Caco-2 (cell line): ENCODE data around the gene HEY2. TPM values are rescaled to one million over a fixed set of nuclear protein-coding genes. Genes with fewer than 3 reads are reported as not detected.

ENCODE experiments used
- BruUV-seq: library from RNA; stranded (reverse); fragments of 400-500 nt; replicated peaks from 2 replicates; lab custom pipeline; 2021; lab: Mats Ljungman, UMichigan
- CTCF ChIA-PET: fragments of 300-600 bp; sonication (Branson Sonifier 250); formaldehyde crosslinking; loops from one replicate; lab custom pipeline; 2022; ENCODE audit warnings: antibody characterized with exemption; lab: Charles Lee
- POLR2A ChIA-PET: fragments of 300-600 bp; sonication (Branson Sonifier 250); formaldehyde crosslinking; loops from one replicate; lab custom pipeline; 2022; ENCODE audit warnings: antibody characterized with exemption; lab: Charles Lee
- DNase-seq, 2 experiments: peaks; one replicate each; pipeline versions ENCODE4 v3.0.0 to v3.0.0-alpha.2; 2020 to 2022
- H3K27me3 ChIP-seq: replicated peaks from 2 replicates; pipeline ENCODE4 v1.6.0; 2011; ENCODE audit warnings: low read length; ENCODE audit not compliant: control insufficient read depth, insufficient read depth
- H3K36me3 ChIP-seq: 2 replicates; pipeline ENCODE4 v1.5.1; 2011; ENCODE audit warnings: low read length; ENCODE audit not compliant: control insufficient read depth, insufficient read depth
- H3K4me1 ChIP-seq: fragments of 250-450 bp; sonication (Bioruptor Pico); 2 replicates; pipeline ENCODE4 v1.5.1; 2020; ENCODE audit warnings: mild to moderate bottlenecking
- H3K4me3 ChIP-seq: 2 replicates; pipeline ENCODE4 v1.5.1; 2011; ENCODE audit warnings: low read depth, mild to moderate bottlenecking, control low read depth, low read length
- H3K9me3 ChIP-seq: fragments of 250-450 bp; sonication (Bioruptor Pico); 2 replicates; pipeline ENCODE4 v1.5.1; 2020; ENCODE audit warnings: mild to moderate bottlenecking, moderate library complexity
- H3K27ac Mint-ChIP-seq: one replicate; pipeline ENCODE4 v1.8.0; 2022; ENCODE audit warnings: mixed read lengths; ENCODE audit not compliant: unreplicated experiment
- H3K27me3 Mint-ChIP-seq: one replicate; pipeline ENCODE4 v1.8.0; 2022; ENCODE audit warnings: mixed read lengths; ENCODE audit not compliant: insufficient read depth, unreplicated experiment
- H3K36me3 Mint-ChIP-seq: one replicate; pipeline ENCODE4 v1.8.0; 2022; ENCODE audit warnings: mild to moderate bottlenecking, mixed read lengths; ENCODE audit not compliant: insufficient read depth, unreplicated experiment
- H3K4me1 Mint-ChIP-seq: one replicate; pipeline ENCODE4 v1.8.0; 2022; ENCODE audit warnings: low read depth, mixed read lengths; ENCODE audit not compliant: unreplicated experiment
- H3K4me3 Mint-ChIP-seq: one replicate; pipeline ENCODE4 v1.8.0; 2022; ENCODE audit warnings: mild to moderate bottlenecking, moderate library complexity, mixed read lengths; ENCODE audit not compliant: unreplicated experiment
- H3K9me3 Mint-ChIP-seq: one replicate; pipeline ENCODE4 v1.8.0; 2022; ENCODE audit warnings: mixed read lengths; ENCODE audit not compliant: unreplicated experiment
- intact Hi-C: fragments of 100-400 bp; cut with micrococcal nuclease; formaldehyde crosslinking; loops from one replicate; pipeline ENCODE4 v1.10.0; 2022; ENCODE audit not compliant: unreplicated experiment
- total RNA-seq: library from RNA; stranded (reverse); gene quantifications from 2 replicates; pipeline ENCODE4 v1.2.3, GENCODE V29; 2022
- TF ChIP-seq, protein P1 (sequence below), 2 experiments: fragments of 200-600 bp in 1 of 2; IDR thresholded peaks; 1 replicate in 1 of 2; 2 replicates in 1 of 2; pipeline versions ENCODE4 v1.5.1 to v1.8.0; 2011 to 2022; ENCODE audit warnings: antibody characterized with exemption in 1 of 2, control low read depth in 1 of 2, inconsistent platforms in 1 of 2, low read depth in 1 of 2, low read length in 1 of 2, mild to moderate bottlenecking in 1 of 2, moderate library complexity in 1 of 2; ENCODE audit not compliant: insufficient read depth in 1 of 2, severe bottlenecking in 1 of 2, unreplicated experiment in 1 of 2

The HEY2 gene
- total RNA-seq, 1 experiment from 2014 or later: not detected

DNA sequence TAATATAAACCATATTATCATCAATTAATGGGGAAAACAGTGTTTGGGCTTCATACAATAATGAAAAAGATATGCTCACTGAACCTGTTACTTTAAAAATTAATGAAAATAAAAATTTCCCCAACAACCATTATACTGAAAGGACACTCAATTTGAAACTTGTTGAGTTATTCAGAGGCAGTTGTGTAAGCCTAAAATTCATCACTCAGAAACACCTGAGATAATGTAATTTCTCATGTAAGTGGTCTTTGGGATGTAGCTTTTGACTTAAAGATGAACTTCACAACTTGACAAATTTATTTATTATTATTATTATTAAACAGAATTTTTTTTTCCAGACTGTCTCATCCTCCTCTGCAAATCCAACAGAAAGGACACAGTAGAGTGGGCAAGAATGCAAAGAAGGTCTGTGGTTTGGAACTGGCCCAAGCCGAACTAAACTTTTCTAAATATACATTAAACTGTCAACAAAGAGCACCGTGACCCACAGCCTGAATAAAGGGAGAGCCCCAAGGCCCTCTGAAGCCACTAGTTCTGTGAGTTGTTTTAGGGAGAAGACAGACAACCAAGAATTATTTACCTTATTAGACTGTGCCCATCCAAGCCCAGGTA is 32.2 kb upstream of the HEY2 start:
- Mint-ChIP-seq H3K4me1 (no peaks in the 10 kb centered on the region), H3K4me3 (no peak overlapping the region), H3K27me3 (peaks cover 7% of the 10 kb centered on the region), H3K9me3 (no peaks in the 10 kb centered on the region), H3K36me3 (no peaks in the 10 kb centered on the region), H3K27ac (no peak overlapping the region)
- no peaks in the 10 kb centered on the region for H3K27me3 ChIP-seq
- no TSS peak for BruUV-seq
- H3K4me3 ChIP-seq: no peak overlapping the region
- H3K9me3 ChIP-seq: no peaks in the 10 kb centered on the region
- ChIA-PET CTCF (no interaction called here), POLR2A (no interaction called here)
- H3K36me3 ChIP-seq: no peaks in the 10 kb centered on the region
- TF ChIP-seq, protein P1, sequence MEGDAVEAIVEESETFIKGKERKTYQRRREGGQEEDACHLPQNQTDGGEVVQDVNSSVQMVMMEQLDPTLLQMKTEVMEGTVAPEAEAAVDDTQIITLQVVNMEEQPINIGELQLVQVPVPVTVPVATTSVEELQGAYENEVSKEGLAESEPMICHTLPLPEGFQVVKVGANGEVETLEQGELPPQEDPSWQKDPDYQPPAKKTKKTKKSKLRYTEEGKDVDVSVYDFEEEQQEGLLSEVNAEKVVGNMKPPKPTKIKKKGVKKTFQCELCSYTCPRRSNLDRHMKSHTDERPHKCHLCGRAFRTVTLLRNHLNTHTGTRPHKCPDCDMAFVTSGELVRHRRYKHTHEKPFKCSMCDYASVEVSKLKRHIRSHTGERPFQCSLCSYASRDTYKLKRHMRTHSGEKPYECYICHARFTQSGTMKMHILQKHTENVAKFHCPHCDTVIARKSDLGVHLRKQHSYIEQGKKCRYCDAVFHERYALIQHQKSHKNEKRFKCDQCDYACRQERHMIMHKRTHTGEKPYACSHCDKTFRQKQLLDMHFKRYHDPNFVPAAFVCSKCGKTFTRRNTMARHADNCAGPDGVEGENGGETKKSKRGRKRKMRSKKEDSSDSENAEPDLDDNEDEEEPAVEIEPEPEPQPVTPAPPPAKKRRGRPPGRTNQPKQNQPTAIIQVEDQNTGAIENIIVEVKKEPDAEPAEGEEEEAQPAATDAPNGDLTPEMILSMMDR (IDR thresholded peaks at IDR 0.05; ENCODE audit: insufficient read depth in 1 of 2, low read depth in 1 of 2, low read length in 1 of 2, severe bottlenecking in 1 of 2, unreplicated experiment in 1 of 2): no peak
- DNase-seq: no peak
- intact Hi-C loops: no loop called here
- no peaks in the 10 kb centered on the region for H3K4me1 ChIP-seq

DNA sequence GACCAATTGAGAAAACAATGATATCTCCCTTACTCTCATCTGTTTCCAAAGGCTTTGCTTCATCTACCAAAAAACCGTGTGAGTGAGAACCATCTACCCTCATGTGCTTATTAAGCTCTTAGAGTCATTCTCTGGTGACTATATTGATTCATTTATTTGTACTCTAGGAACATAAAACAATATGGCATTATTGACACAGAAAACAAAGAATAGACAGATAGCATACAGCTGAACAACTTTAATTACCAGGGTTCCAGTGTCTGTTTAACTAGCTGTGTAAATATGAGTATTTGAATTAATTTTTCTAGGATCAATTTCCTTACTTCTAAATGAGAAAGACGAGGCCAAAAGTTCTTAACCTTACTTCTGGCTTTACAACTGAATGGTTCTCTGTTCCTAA is 31.3 kb upstream of the HEY2 start:
- intact Hi-C loops: no loop called here
- no peaks in the 10 kb centered on the region for H3K4me1 Mint-ChIP-seq

DNA sequence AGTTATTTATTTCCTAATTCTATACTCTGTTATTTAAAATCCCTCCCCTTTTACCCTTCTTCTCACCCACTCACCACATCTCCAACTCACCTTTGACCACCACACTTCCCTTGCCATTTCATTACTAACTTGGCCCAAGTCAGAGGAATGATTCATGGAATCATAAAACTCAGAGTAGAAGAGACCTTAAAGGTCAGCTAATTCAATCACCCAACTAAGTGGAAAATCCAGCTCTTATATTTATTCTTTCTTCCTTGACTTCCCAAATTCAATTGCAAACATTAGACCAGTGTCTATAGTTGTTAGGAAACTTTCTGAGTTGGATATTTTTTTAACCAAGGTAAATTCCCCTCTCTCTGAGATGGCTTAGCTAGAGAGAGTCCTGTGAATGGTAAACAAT is 26.5 kb upstream of the HEY2 start:
- H3K4me3 ChIP-seq: no peak overlapping the region
- no peaks in the 10 kb centered on the region for H3K27me3 ChIP-seq
- BruUV-seq: no TSS peak
- H3K4me3 Mint-ChIP-seq: no peak overlapping the region
- intact Hi-C loops: no loop called here
- H3K4me1 Mint-ChIP-seq: no peaks in the 10 kb centered on the region
- DNase-seq: no peak
- H3K27me3 Mint-ChIP-seq: peaks cover 10% of the 10 kb centered on the region
- no peaks in the 10 kb centered on the region for H3K36me3 Mint-ChIP-seq
- TF ChIP-seq, protein P1 (IDR thresholded peaks at IDR 0.05; ENCODE audit: insufficient read depth in 1 of 2, low read depth in 1 of 2, low read length in 1 of 2, severe bottlenecking in 1 of 2, unreplicated experiment in 1 of 2): no peak
- H3K9me3 Mint-ChIP-seq: no peaks in the 10 kb centered on the region
- H3K27ac Mint-ChIP-seq: no peak overlapping the region
- no peaks in the 10 kb centered on the region for H3K36me3 ChIP-seq
- CTCF ChIA-PET: no interaction called here
- no peaks in the 10 kb centered on the region for H3K4me1 ChIP-seq
- POLR2A ChIA-PET: no interaction called here
- H3K9me3 ChIP-seq: no peaks in the 10 kb centered on the region

More for the DNA sequence above, 31.3 kb upstream of the HEY2 start:
- ChIA-PET CTCF (no interaction called here), POLR2A (no interaction called here)
- H3K36me3 Mint-ChIP-seq: no peaks in the 10 kb centered on the region
- H3K4me3 Mint-ChIP-seq: no peak overlapping the region
- TF ChIP-seq, protein P1 (IDR thresholded peaks at IDR 0.05; ENCODE audit: insufficient read depth in 1 of 2, low read depth in 1 of 2, low read length in 1 of 2, severe bottlenecking in 1 of 2, unreplicated experiment in 1 of 2): no peak
- H3K9me3 Mint-ChIP-seq: no peaks in the 10 kb centered on the region
- no peak overlapping the region for H3K4me3 ChIP-seq
- no peaks in the 10 kb centered on the region for H3K4me1 ChIP-seq
- no TSS peak for BruUV-seq
- no peaks in the 10 kb centered on the region for H3K27me3 ChIP-seq
- H3K27me3 Mint-ChIP-seq: peaks cover 11% of the 10 kb centered on the region
- no peak for DNase-seq
- H3K27ac Mint-ChIP-seq: no peak overlapping the region
- no peaks in the 10 kb centered on the region for H3K36me3 ChIP-seq
- no peaks in the 10 kb centered on the region for H3K9me3 ChIP-seq
